Measurements from ENCODE around the gene PSMD13.

GRCh38 chr11:257766-258493 is 21.2 kb downstream of the PSMD13 start:
- TF ChIP-seq CTCF (IDR thresholded peaks at IDR 0.05; ENCODE audit: insufficient read depth, low read length), result no peak
- no peak for TF ChIP-seq POLR2AphosphoS5 (IDR thresholded peaks at IDR 0.05; ENCODE audit: low read depth)
- TF ChIP-seq REST (IDR thresholded peaks at IDR 0.05; ENCODE audit: insufficient replicate concordance, low read depth), result no peak
- no peak for TF ChIP-seq GABPA (IDR thresholded peaks at IDR 0.05; ENCODE audit: low read depth)
- no peak for TF ChIP-seq SPI1 (IDR thresholded peaks at IDR 0.05; ENCODE audit: borderline replicate concordance, low read depth)
